Activated CD8-positive, alpha-beta memory T cell treated with anti-CD3 and anti-CD28 coated beads, Interleukin-2, amount 50 U/mL, for 4 hours (primary cell): Measurements from ENCODE around the gene NAPB.
A peak's percentile ranks its signal among the peaks of the same experiment; 100 is the strongest.
"Not testable (repeated sequence)": the region's sequence is repeated elsewhere in the genome, so short reads cannot be mapped to it uniquely, and the experiment has no call there.

ENCODE experiments used
- DNase-seq: peaks from one replicate; pipeline ENCODE4 v3.0.0-alpha.2; 2020

NAPB gene

GRCh38 chr20:23365390-23366165, 55.7 kb downstream of the NAPB start:
- no peak for DNase-seq

GRCh38 chr20:23363257-23363649, 58.0 kb downstream of the NAPB start:
- no peak for DNase-seq

- no peak for DNase-seq
These were observed 58.7 kb downstream of the NAPB start for GRCh38 chr20:23362392-23363256.

GRCh38 chr20:23361476-23362391, 59.6 kb downstream of the NAPB start, which contains the start of gene GZF1:
TSS of gene GZF1 (plus strand) at chr20:23362182. CDS start at chr20:23364384, 2,202 bp downstream.
- DNase-seq = peak; percentile 98

GRCh38 chr20:23361119-23361475, 60.2 kb downstream of the NAPB start:
- no peak for DNase-seq

- no peak for DNase-seq
These were observed 60.8 kb downstream of the NAPB start for GRCh38 chr20:23360531-23360930.

GRCh38 chr20:23358923-23359593, 62.2 kb downstream of the NAPB start:
- DNase-seq = no peak

GRCh38 chr20:23358563-23358906, 62.8 kb downstream of the NAPB start:
- no peak for DNase-seq

- peak; percentile 100 for DNase-seq
These were observed 63.3 kb downstream of the NAPB start for GRCh38 chr20:23357767-23358562.

GRCh38 chr20:23356203-23356602, 65.1 kb downstream of the NAPB start:
- DNase-seq = no peak

GRCh38 chr20:23350904-23351838, 70.1 kb downstream of the NAPB start:
- DNase-seq = peak; percentile 65

GRCh38 chr20:23350196-23350903, 70.9 kb downstream of the NAPB start, which contains the start of gene NXT1:
TSS of gene NXT1 (plus strand) at chr20:23350791. CDS start at chr20:23354042, 3,251 bp downstream.
- peak; percentile 94 for DNase-seq

GRCh38 chr20:23349338-23350195, 71.7 kb downstream of the NAPB start:
- peak; percentile 77 for DNase-seq

GRCh38 chr20:23348510-23348909, 72.8 kb downstream of the NAPB start:
- DNase-seq = not testable (repeated sequence)

GRCh38 chr20:23347791-23348190, 73.5 kb downstream of the NAPB start:
- DNase-seq = no peak

- no peak for DNase-seq
These were observed 75.3 kb downstream of the NAPB start for GRCh38 chr20:23346002-23346401.

GRCh38 chr20:23344336-23344735, 77.0 kb downstream of the NAPB start:
- no peak for DNase-seq

- no peak for DNase-seq
These were observed 77.7 kb downstream of the NAPB start for GRCh38 chr20:23343590-23343989.

GRCh38 chr20:23341073-23341472, 80.2 kb downstream of the NAPB start:
- DNase-seq = no peak
